Endothelial cell of hepatic sinusoid (primary cell): ENCODE data around the gene ENDOD1.

Experiments used
- in situ Hi-C: cut with HindIII; loops from 2 replicates; pipeline ENCODE4 v1.10.0; 2017; ENCODE audit warnings: low sequenced_read_pairs

Gene ENDOD1

DNA sequence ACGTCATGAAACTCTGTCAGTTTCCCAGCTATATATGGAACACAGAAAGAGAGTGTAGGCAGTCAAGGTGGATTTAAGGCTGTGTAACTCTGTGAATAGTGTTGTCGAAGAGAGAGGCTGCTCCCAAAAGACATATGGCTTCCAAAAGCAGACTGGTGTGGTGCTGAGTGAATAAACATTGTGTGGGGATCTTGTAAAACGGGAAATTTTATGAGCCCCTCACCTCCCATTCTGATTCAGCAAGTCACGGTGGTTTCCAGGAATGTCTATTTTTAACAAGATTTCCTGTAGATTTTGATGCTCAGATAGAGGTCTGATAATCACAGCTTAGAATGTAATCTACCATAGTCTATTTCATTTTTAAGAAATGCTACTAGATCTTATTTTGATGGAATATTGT is 73.5 kb downstream of the ENDOD1 start:
- in situ Hi-C loops: loop anchor here (25.0 kb wide), 1 partner anchor 549 kb away; no protein-coding TSS in a partner anchor

DNA sequence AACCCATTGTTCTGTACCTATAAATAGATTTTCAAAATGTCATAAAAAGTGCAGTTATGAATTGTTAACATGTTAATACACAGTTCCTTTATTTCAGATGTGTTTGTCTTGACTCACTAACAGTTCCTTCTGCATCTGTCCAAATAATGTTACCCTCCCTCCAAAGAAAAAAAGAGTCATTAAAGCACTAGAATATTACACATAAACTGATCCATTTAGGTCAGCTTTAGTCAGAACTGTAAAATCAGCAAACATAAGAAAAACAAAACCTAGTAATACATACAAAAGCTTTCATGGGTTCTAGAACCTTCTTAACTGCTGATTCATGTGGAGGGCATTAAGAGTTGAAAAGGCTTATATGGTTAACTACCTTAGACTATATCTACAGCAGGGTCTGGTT is 76.0 kb downstream of the ENDOD1 start:
- in situ Hi-C loops: loop anchor here (25.0 kb wide), 1 partner anchor 547 kb away; no protein-coding TSS in a partner anchor

DNA sequence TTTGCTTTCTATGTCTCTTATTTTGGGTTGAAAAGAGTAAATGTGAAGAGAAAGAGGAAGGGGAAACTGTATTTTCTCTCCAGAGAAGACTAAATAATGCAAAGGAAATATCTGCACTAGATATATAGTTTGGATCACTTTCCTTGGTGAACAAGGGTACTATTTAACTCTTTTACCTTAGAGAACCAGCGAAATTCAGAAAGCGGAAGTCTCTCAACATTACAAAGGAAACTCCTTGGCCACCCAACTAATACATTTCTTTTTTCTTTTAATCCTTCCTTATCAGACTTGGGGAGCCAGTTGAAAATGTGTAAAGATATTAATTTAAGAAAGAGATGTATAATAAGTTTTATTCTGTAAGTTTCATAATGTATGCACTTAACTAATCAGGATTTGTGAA is 77.1 kb downstream of the ENDOD1 start:
- in situ Hi-C loops: loop anchor here (25.0 kb wide), 1 partner anchor 546 kb away; no protein-coding TSS in a partner anchor

DNA sequence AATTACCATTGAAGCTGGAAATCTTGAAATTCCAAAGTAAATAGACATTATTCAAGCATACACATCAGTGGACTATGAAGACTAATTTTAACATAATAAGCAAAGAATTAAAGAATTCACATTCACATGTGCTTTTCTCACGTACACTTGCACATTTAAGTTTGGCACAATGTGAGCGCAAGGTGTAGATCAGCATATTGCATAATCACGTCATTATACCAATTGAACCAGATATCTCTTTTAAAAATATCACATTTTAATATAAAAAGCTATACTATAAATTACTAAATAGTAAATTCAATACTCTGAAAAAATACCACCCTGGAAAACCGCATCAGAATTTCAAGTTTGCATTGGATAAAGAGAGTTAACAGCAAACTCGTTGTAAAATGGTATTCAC is 80.6 kb downstream of the ENDOD1 start:
- in situ Hi-C loops: loop anchor here (25.0 kb wide), 1 partner anchor 542 kb away; no protein-coding TSS in a partner anchor

DNA sequence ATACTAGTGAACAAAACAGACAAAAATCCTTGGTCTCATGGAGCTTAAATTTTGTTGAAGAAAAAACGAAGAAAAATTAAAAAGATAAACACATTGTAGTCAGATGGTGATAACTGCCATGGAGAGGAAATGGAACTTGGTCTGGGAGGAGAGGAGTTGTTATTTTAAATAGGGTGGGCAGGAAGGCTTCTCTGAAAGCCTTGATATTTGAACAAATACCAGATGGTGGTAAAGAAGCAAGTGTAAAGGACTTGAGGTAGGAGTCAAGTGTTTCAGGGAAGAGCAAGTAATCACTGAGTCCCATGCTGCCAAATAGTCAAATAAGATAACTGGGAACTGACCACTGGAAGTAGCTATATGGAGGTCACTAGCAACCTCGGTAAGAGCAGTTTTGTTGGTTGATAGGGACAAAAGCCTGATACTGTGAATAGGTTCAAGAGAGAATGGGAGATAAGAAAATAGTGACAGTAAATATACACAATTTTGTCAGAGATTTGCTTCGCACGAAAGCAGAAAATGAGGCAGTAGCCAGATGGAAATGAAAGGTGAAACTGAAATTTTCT is 86.3 kb downstream of the ENDOD1 start:
- in situ Hi-C loops: no loop called here
